ENCODE results near the gene SUPT20H.

The SUPT20H gene

GRCh38 chr13:37040789-37041188 lies 18.7 kb downstream of the SUPT20H start:
- no peak overlapping the region for H3K4me3 ChIP-seq (ENCODE audit: control insufficient read depth, low read depth, low read length)
- no peak for DNase-seq (ENCODE audit: low read depth)
- TF ChIP-seq, protein P1, sequence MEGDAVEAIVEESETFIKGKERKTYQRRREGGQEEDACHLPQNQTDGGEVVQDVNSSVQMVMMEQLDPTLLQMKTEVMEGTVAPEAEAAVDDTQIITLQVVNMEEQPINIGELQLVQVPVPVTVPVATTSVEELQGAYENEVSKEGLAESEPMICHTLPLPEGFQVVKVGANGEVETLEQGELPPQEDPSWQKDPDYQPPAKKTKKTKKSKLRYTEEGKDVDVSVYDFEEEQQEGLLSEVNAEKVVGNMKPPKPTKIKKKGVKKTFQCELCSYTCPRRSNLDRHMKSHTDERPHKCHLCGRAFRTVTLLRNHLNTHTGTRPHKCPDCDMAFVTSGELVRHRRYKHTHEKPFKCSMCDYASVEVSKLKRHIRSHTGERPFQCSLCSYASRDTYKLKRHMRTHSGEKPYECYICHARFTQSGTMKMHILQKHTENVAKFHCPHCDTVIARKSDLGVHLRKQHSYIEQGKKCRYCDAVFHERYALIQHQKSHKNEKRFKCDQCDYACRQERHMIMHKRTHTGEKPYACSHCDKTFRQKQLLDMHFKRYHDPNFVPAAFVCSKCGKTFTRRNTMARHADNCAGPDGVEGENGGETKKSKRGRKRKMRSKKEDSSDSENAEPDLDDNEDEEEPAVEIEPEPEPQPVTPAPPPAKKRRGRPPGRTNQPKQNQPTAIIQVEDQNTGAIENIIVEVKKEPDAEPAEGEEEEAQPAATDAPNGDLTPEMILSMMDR (conservative IDR thresholded peaks at IDR 0.05; ENCODE audit: control insufficient read depth, insufficient read depth, low read depth, low read length): no peak

DNA sequence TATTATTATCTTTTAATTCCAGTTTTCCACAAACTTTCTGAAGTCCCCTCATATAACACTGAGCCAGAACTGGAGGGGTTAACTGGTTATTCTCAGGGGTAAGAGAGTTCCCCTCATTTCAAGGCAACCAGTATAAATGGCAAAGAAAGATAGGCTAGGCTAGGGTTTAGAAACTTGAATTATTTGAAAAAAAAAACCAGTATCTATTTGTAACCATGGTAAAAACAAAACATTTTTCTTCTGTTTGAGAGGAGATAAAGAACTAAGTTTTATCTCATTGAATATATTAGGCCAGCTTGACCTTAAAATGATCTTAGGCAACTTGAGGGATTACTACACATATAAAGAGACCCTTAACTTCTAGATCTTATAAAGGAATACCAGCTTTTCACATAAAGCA lies 19.6 kb downstream of the SUPT20H start:
- no peak for DNase-seq (ENCODE audit: low read depth)
- TF ChIP-seq, protein P1 (conservative IDR thresholded peaks at IDR 0.05; ENCODE audit: control insufficient read depth, insufficient read depth, low read depth, low read length): no peak
- H3K4me3 ChIP-seq (ENCODE audit: control insufficient read depth, low read depth, low read length): no peak overlapping the region

- TF ChIP-seq, protein P1 (conservative IDR thresholded peaks at IDR 0.05; ENCODE audit: control insufficient read depth, insufficient read depth, low read depth, low read length): no peak
- no peak overlapping the region for H3K4me3 ChIP-seq (ENCODE audit: control insufficient read depth, low read depth, low read length)
- DNase-seq (ENCODE audit: low read depth): no peak
Observed at GRCh38 chr13:37037241-37037640, 22.2 kb downstream of the SUPT20H start.

DNA sequence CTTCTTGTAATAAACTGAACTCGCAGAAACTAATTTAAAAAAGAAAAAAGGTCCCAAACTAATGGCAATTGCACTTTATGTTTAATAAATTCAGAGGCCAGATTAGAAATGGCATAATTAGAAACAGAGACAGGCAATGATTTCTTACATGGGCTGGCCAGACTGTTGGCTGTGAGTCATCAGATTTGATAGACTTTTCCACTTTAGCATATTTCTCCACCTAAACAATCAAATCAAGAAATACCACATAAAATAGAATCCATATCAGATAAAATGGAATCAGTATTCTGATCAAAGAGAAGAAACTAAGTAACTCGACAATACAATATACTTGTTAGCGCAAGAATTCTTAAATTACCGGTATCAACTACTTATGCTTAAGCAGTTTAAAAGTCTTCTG lies 29.9 kb downstream of the SUPT20H start:
- no peak overlapping the region for H3K4me3 ChIP-seq (ENCODE audit: control insufficient read depth, low read depth, low read length)
- DNase-seq (ENCODE audit: low read depth): peak; percentile 60
- TF ChIP-seq, protein P1 (conservative IDR thresholded peaks at IDR 0.05; ENCODE audit: control insufficient read depth, insufficient read depth, low read depth, low read length): no peak

DNA sequence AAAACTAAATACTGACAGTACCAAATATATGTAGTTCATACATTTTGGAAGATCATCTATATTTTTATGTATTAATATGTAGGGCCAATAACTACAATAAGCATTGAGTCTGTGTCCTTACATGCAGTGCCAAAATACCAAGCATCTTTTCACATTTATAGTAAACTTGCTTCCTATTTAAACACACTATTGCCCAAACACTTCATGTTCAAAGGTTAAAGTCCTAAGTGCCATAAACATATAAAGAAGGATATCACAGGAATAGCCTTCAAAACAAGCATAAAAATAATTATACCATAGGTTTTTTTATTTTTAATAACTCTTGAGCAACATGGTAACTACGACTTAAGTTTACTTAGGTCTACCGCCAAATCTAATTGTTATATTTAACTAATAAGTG lies 31.8 kb downstream of the SUPT20H start:
- DNase-seq (ENCODE audit: low read depth): no peak
- H3K4me3 ChIP-seq (ENCODE audit: control insufficient read depth, low read depth, low read length): no peak overlapping the region
- TF ChIP-seq, protein P1 (conservative IDR thresholded peaks at IDR 0.05; ENCODE audit: control insufficient read depth, insufficient read depth, low read depth, low read length): no peak

DNA sequence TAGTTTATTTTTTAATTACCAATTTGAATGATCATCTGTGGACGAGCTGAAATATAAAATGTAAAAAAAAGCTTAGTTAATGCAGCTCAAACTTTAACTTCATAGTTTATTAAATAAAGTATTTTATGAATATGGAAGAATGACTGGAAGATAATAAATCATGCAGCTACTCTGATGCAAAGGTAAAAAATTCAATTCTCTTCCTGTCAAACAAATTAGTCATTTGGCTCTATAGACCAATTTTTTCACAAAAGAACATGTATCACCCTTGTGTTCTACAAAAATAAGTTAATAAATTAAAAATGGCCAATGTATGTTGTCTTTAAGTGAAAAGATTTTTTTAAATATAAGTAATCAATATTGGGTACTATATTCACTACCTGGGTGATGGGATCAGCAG lies 32.7 kb downstream of the SUPT20H start:
- no peak overlapping the region for H3K4me3 ChIP-seq (ENCODE audit: control insufficient read depth, low read depth, low read length)
- DNase-seq (ENCODE audit: low read depth): no peak
- TF ChIP-seq, protein P1 (conservative IDR thresholded peaks at IDR 0.05; ENCODE audit: control insufficient read depth, insufficient read depth, low read depth, low read length): no peak

DNA sequence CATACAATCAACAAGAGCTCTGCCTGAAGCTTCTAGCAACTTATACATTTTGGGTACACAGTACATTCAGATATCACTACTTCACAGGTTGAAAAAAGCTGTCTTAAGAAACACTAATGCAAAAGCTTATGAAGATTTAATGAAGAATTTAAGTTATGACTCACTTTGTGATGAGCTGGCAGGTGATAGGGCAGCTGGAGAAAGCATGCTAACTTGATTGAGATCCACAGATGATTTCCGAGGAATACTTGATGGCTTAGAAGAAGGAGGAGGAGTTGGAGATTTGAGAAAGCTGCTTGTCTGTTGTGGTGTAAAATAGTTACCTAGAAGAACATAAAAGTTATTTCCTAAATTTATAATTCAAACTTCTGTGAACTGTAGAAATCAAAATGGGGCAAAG lies 35.6 kb downstream of the SUPT20H start:
- peak; percentile 71 for DNase-seq (ENCODE audit: low read depth)

More for the DNA sequence above, 35.6 kb downstream of the SUPT20H start:
- no peak overlapping the region for H3K4me3 ChIP-seq (ENCODE audit: control insufficient read depth, low read depth, low read length)
- TF ChIP-seq, protein P1 (conservative IDR thresholded peaks at IDR 0.05; ENCODE audit: control insufficient read depth, insufficient read depth, low read depth, low read length): no peak
